ENCODE data around the gene GJB2. TPM values are rescaled to one million over a fixed set of nuclear protein-coding genes. Genes with fewer than 3 reads are reported as not detected.

The GJB2 gene
- 0.58 and 0.75 TPM in 2 replicates for total RNA-seq (2022)
- Bru-seq, nascent RNA = percentile 18 among the genes with signal in this experiment
- percentile 30 among the genes with signal in this experiment for BruChase-seq, experiment 1, labeled RNA remaining after a 2-hour chase
- BruChase-seq, experiment 2, labeled RNA remaining after a 6-hour chase = percentile 39 among the genes with signal in this experiment
- long read RNA-seq, partial matches to known transcripts = 0 of 1 reads
- long read RNA-seq, other reads (novel, unspliced or antisense) = 0 of 1 reads

DNA sequence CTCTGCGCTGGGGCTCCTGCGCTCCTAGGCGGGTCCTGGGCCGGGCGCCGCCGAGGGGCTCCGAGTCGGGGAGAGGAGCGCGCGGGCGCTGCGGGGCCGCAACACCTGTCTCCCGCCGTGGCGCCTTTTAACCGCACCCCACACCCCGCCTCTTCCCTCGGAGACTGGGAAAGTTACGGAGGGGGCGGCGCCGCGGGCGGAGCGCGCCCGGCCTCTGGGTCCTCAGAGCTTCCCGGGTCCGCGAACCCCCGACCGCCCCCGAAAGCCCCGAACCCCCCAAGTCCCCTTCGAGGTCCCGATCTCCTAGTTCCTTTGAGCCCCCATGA, at the start of gene GJB2:
Gene GJB2, minus strand, starts transcription at position 103 of the 326 bp plus-strand sequence. CDS start 3,357 bp downstream, outside the sequence.
- H3K27ac Mint-ChIP-seq (ENCODE audit: unreplicated experiment) = no peak within 1 kb of the TSS
- H3K27me3 Mint-ChIP-seq (ENCODE audit: insufficient read depth, unreplicated experiment) = peaks cover 31% of the 10 kb centered on the region

GRCh38 chr13:20241593-20241992, 48.9 kb upstream of the GJB2 start:
- Mint-ChIP-seq H3K36me3 (ENCODE audit: insufficient read depth, unreplicated experiment) (no peaks in the 10 kb centered on the region), H3K27ac (ENCODE audit: unreplicated experiment) (no peak overlapping the region), H3K4me1 (ENCODE audit: low read depth, unreplicated experiment) (peaks cover 5% of the 10 kb centered on the region), H3K9me3 (ENCODE audit: unreplicated experiment) (no peaks in the 10 kb centered on the region), H3K4me3 (ENCODE audit: unreplicated experiment) (no peak overlapping the region), H3K27me3 (ENCODE audit: insufficient read depth, unreplicated experiment) (peaks cover 26% of the 10 kb centered on the region)
- POLR2A ChIA-PET = no interaction called here
- intact Hi-C loops (cut with micrococcal nuclease; ENCODE audit: unreplicated experiment) = no loop called here
- BruUV-seq (replicated peaks) = no TSS peak
- Histone ChIP-seq H3K27me3 (replicated peaks; ENCODE audit: control insufficient read depth, insufficient read depth, low read length) (no peaks in the 10 kb centered on the region), H3K4me3 (ENCODE audit: low read depth, low read length) (no peak overlapping the region), H3K4me1 (no peaks in the 10 kb centered on the region), H3K9me3 (0 out of 2 replicates have a peak, but pooled peaks cover 4% of the 10 kb centered on the region), H3K36me3 (ENCODE audit: control insufficient read depth, insufficient read depth, low read length) (no peaks in the 10 kb centered on the region)
- CTCF ChIA-PET = no interaction called here
- no peak for DNase-seq
- no peak for TF ChIP-seq CTCF (IDR thresholded peaks at IDR 0.05; ENCODE audit: insufficient read depth in 1 of 2, low read depth in 1 of 2, low read length in 1 of 2, severe bottlenecking in 1 of 2, unreplicated experiment in 1 of 2)

More for the DNA sequence above, at the start of gene GJB2:
- TF ChIP-seq CTCF (IDR thresholded peaks at IDR 0.05; ENCODE audit: insufficient read depth in 1 of 2, low read depth in 1 of 2, low read length in 1 of 2, severe bottlenecking in 1 of 2, unreplicated experiment in 1 of 2) = no peak
- no peaks in the 10 kb centered on the region for H3K36me3 Mint-ChIP-seq (ENCODE audit: insufficient read depth, unreplicated experiment)
- ChIA-PET POLR2A (no interaction called here), CTCF (interaction anchor here (0.8 kb wide), 1 partner anchor 296 kb away, joined by 3 read pairs; no protein-coding TSS in a partner anchor)
- intact Hi-C loops (cut with micrococcal nuclease; ENCODE audit: unreplicated experiment) = no loop called here
- Histone ChIP-seq H3K9me3 (no peaks in the 10 kb centered on the region), H3K36me3 (ENCODE audit: control insufficient read depth, insufficient read depth, low read length) (no peaks in the 10 kb centered on the region), H3K27me3 (replicated peaks; ENCODE audit: control insufficient read depth, insufficient read depth, low read length) (peaks cover 1% of the 10 kb centered on the region), H3K4me3 (ENCODE audit: low read depth, low read length) (peak within 1 kb of the TSS; percentile 52), H3K4me1 (0 out of 2 replicates have a peak, but pooled peaks cover 6% of the 10 kb centered on the region)
- no peaks in the 10 kb centered on the region for H3K4me1 Mint-ChIP-seq (ENCODE audit: low read depth, unreplicated experiment)
- H3K4me3 Mint-ChIP-seq (ENCODE audit: unreplicated experiment) = peak within 1 kb of the TSS; percentile 70
- no peaks in the 10 kb centered on the region for H3K9me3 Mint-ChIP-seq (ENCODE audit: unreplicated experiment)
- no TSS peak for BruUV-seq (replicated peaks)
- DNase-seq = peak in 1 of 2 experiments; percentile 19

DNA sequence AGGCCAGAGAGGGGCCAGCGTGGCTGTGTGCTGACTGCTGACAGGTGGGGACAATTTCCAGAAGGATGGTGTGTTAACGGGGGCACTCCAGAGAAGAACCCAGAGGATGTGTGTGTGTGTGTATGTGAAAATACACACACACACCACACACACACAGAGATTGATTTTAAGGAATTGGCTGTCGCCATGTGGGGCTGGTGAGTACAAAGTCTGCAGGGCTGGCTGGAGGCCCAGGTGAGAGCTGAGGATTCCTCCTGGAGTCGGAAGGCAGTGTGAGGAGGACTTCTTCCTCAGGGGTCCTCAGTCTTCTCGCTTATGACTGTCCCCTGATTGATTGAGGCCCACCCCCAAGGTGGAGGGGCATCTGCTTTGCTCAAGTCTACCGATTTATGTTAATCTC, 47.0 kb upstream of the GJB2 start:
- Mint-ChIP-seq H3K9me3 (ENCODE audit: unreplicated experiment) (no peaks in the 10 kb centered on the region), H3K36me3 (ENCODE audit: insufficient read depth, unreplicated experiment) (no peaks in the 10 kb centered on the region), H3K4me3 (ENCODE audit: unreplicated experiment) (no peak overlapping the region), H3K4me1 (ENCODE audit: low read depth, unreplicated experiment) (peaks cover 5% of the 10 kb centered on the region), H3K27ac (ENCODE audit: unreplicated experiment) (no peak overlapping the region), H3K27me3 (ENCODE audit: insufficient read depth, unreplicated experiment) (peaks cover 24% of the 10 kb centered on the region)
- TF ChIP-seq CTCF (IDR thresholded peaks at IDR 0.05; ENCODE audit: insufficient read depth in 1 of 2, low read depth in 1 of 2, low read length in 1 of 2, severe bottlenecking in 1 of 2, unreplicated experiment in 1 of 2) = no peak
- Histone ChIP-seq H3K4me3 (ENCODE audit: low read depth, low read length) (no peak overlapping the region), H3K27me3 (replicated peaks; ENCODE audit: control insufficient read depth, insufficient read depth, low read length) (no peaks in the 10 kb centered on the region), H3K4me1 (no peaks in the 10 kb centered on the region), H3K36me3 (ENCODE audit: control insufficient read depth, insufficient read depth, low read length) (no peaks in the 10 kb centered on the region), H3K9me3 (0 out of 2 replicates have a peak, but pooled peaks cover 4% of the 10 kb centered on the region)
- DNase-seq = no peak
- intact Hi-C loops (cut with micrococcal nuclease; ENCODE audit: unreplicated experiment) = no loop called here
- BruUV-seq (replicated peaks) = no TSS peak
- ChIA-PET CTCF (no interaction called here), POLR2A (no interaction called here)
